ENCODE measurements around the gene GLI3.
A peak's percentile ranks its signal among the peaks of the same experiment; 100 is the strongest.

Gene GLI3

GRCh38 chr7:42022056-42022455 lies 215.0 kb downstream of the GLI3 start:
- DNase-seq = no peak

- DNase-seq = no peak
These were observed 215.4 kb downstream of the GLI3 start for GRCh38 chr7:42021631-42022030.

- DNase-seq = no peak
These were observed 216.9 kb downstream of the GLI3 start for GRCh38 chr7:42020061-42020460.

- DNase-seq = no peak
These were observed 219.5 kb downstream of the GLI3 start for GRCh38 chr7:42017349-42017986.

GRCh38 chr7:42016517-42016916 lies 220.5 kb downstream of the GLI3 start:
- DNase-seq = no peak

GRCh38 chr7:42014625-42015618 lies 222.1 kb downstream of the GLI3 start:
- peak; percentile 2 for DNase-seq

GRCh38 chr7:42012786-42013360 lies 224.1 kb downstream of the GLI3 start:
- peak; percentile 59 for DNase-seq

GRCh38 chr7:42012313-42012712 lies 224.7 kb downstream of the GLI3 start:
- no peak for DNase-seq

GRCh38 chr7:42011846-42012245 lies 225.2 kb downstream of the GLI3 start:
- no peak for DNase-seq

- DNase-seq = no peak
These were observed 226.3 kb downstream of the GLI3 start for GRCh38 chr7:42010751-42011150.

- DNase-seq = no peak
These were observed 230.1 kb downstream of the GLI3 start for GRCh38 chr7:42006801-42007513.

GRCh38 chr7:42002654-42003053 lies 234.4 kb downstream of the GLI3 start:
- DNase-seq = no peak

- DNase-seq = no peak
These were observed 237.2 kb downstream of the GLI3 start for GRCh38 chr7:41999736-42000283.

- DNase-seq = no peak
These were observed 239.0 kb downstream of the GLI3 start for GRCh38 chr7:41998041-41998440.

GRCh38 chr7:41997151-41997550 lies 239.9 kb downstream of the GLI3 start:
- no peak for DNase-seq

GRCh38 chr7:41996381-41997035 lies 240.5 kb downstream of the GLI3 start:
- peak; percentile 85 for DNase-seq

GRCh38 chr7:41995632-41996271 lies 241.3 kb downstream of the GLI3 start:
- no peak for DNase-seq

GRCh38 chr7:41994746-41995110 lies 242.3 kb downstream of the GLI3 start:
- no peak for DNase-seq

- DNase-seq = no peak
These were observed 242.8 kb downstream of the GLI3 start for GRCh38 chr7:41994036-41994745.

- no peak for DNase-seq
These were observed 243.8 kb downstream of the GLI3 start for GRCh38 chr7:41992881-41993867.

Data from kidney glomerular epithelial cell (primary cell).